Stimulated activated memory B cell treated with anti-CD40 and anti-IgM and Interleukin-4, amounts not matched to agents 10 μg/mL and 1 μg/mL and 100 μg/mL, for 72 hours (primary cell): ENCODE results near the gene LGALS1.

Source experiments
- ATAC-seq: fragments of 150-1000 bp; cut with Tn5 transposase; 2 replicates; pipeline ENCODE4 v1.10.0; 2021
- H3K27ac Mint-ChIP-seq: one replicate; pipeline ENCODE4 v1.8.0; 2022; ENCODE audit warnings: mild to moderate bottlenecking, mixed read lengths
- H3K27me3 Mint-ChIP-seq: one replicate; pipeline ENCODE4 v1.8.0; 2022; ENCODE audit warnings: mixed read lengths
- H3K36me3 Mint-ChIP-seq: one replicate; pipeline ENCODE4 v1.8.0; 2022; ENCODE audit warnings: mixed read lengths
- H3K4me1 Mint-ChIP-seq: one replicate; pipeline ENCODE4 v1.8.0; 2022; ENCODE audit warnings: mixed read lengths
- H3K4me3 Mint-ChIP-seq: one replicate; pipeline ENCODE4 v1.8.0; 2022; ENCODE audit warnings: mild to moderate bottlenecking, moderate library complexity, mixed read lengths
- H3K9me3 Mint-ChIP-seq: one replicate; pipeline ENCODE4 v1.8.0; 2022; ENCODE audit warnings: mixed read lengths

LGALS1 gene

GRCh38 chr22:37634417-37634924, 41.0 kb upstream of the LGALS1 start:
- Mint-ChIP-seq H3K4me3 (peak overlapping the region; percentile 58), H3K4me1 (peaks cover 79% of the 10 kb centered on the region), H3K27me3 (no peaks in the 10 kb centered on the region), H3K9me3 (no peaks in the 10 kb centered on the region), H3K36me3 (peaks cover 9% of the 10 kb centered on the region), H3K27ac (peak overlapping the region; percentile 92)
- no peak for ATAC-seq

- no peak overlapping the region for H3K4me3 Mint-ChIP-seq
- peaks cover 9% of the 10 kb centered on the region for H3K36me3 Mint-ChIP-seq
- peak overlapping the region; percentile 92 for H3K27ac Mint-ChIP-seq
- H3K4me1 Mint-ChIP-seq = peaks cover 81% of the 10 kb centered on the region
- ATAC-seq = no peak
- H3K9me3 Mint-ChIP-seq = no peaks in the 10 kb centered on the region
- H3K27me3 Mint-ChIP-seq = no peaks in the 10 kb centered on the region
Measured at GRCh38 chr22:37635157-37635556, 40.3 kb upstream of the LGALS1 start.

- no peaks in the 10 kb centered on the region for H3K27me3 Mint-ChIP-seq
- peaks cover 89% of the 10 kb centered on the region for H3K4me1 Mint-ChIP-seq
- peaks cover 8% of the 10 kb centered on the region for H3K36me3 Mint-ChIP-seq
- H3K9me3 Mint-ChIP-seq = no peaks in the 10 kb centered on the region
- no peak for ATAC-seq
- peak overlapping the region; percentile 24 for H3K4me3 Mint-ChIP-seq
- peak overlapping the region; percentile 92 for H3K27ac Mint-ChIP-seq
Measured at GRCh38 chr22:37636186-37636948, 39.1 kb upstream of the LGALS1 start.

- Mint-ChIP-seq H3K4me1 (peaks cover 87% of the 10 kb centered on the region), H3K27me3 (no peaks in the 10 kb centered on the region), H3K27ac (peak overlapping the region; percentile 92), H3K9me3 (no peaks in the 10 kb centered on the region), H3K4me3 (peak overlapping the region; percentile 24), H3K36me3 (peaks cover 3% of the 10 kb centered on the region)
- no peak for ATAC-seq
Measured at GRCh38 chr22:37636949-37637273, 38.5 kb upstream of the LGALS1 start.

- Mint-ChIP-seq H3K9me3 (no peaks in the 10 kb centered on the region), H3K4me1 (peaks cover 87% of the 10 kb centered on the region), H3K4me3 (peak overlapping the region; percentile 93), H3K27ac (peak overlapping the region; percentile 92), H3K36me3 (peaks cover 5% of the 10 kb centered on the region), H3K27me3 (no peaks in the 10 kb centered on the region)
- no peak for ATAC-seq
Measured at GRCh38 chr22:37638391-37639069, 36.9 kb upstream of the LGALS1 start.

- H3K27ac Mint-ChIP-seq = peak within 1 kb of the TSS; percentile 92
- H3K36me3 Mint-ChIP-seq = peaks cover 11% of the 10 kb centered on the region
- peaks cover 85% of the 10 kb centered on the region for H3K4me1 Mint-ChIP-seq
- no peaks in the 10 kb centered on the region for H3K9me3 Mint-ChIP-seq
- H3K27me3 Mint-ChIP-seq = no peaks in the 10 kb centered on the region
- ATAC-seq = peak; percentile 50
- peak within 1 kb of the TSS; percentile 93 for H3K4me3 Mint-ChIP-seq
Measured at GRCh38 chr22:37639070-37639760, 36.2 kb upstream of the LGALS1 start, which contains the start of gene SH3BP1. TSS of gene SH3BP1 (plus strand) at chr22:37639669. CDS start at chr22:37639788, 119 bp downstream.

- H3K9me3 Mint-ChIP-seq = no peaks in the 10 kb centered on the region
- peak; percentile 21 for ATAC-seq
Measured at GRCh38 chr22:37639771-37640590, 35.5 kb upstream of the LGALS1 start.

GRCh38 chr22:37640591-37641560, 34.6 kb upstream of the LGALS1 start:
- Mint-ChIP-seq H3K36me3 (peaks cover 21% of the 10 kb centered on the region), H3K9me3 (no peaks in the 10 kb centered on the region), H3K27ac (peak overlapping the region; percentile 92), H3K4me3 (peak overlapping the region; percentile 93), H3K4me1 (peaks cover 78% of the 10 kb centered on the region), H3K27me3 (no peaks in the 10 kb centered on the region)
- ATAC-seq = no peak

More at GRCh38 chr22:37639771-37640590, 35.5 kb upstream of the LGALS1 start:
- peak overlapping the region; percentile 92 for H3K27ac Mint-ChIP-seq
- H3K36me3 Mint-ChIP-seq = peaks cover 18% of the 10 kb centered on the region
- no peaks in the 10 kb centered on the region for H3K27me3 Mint-ChIP-seq
- H3K4me3 Mint-ChIP-seq = peak overlapping the region; percentile 93
- H3K4me1 Mint-ChIP-seq = peaks cover 83% of the 10 kb centered on the region

GRCh38 chr22:37641561-37641949, 33.9 kb upstream of the LGALS1 start:
- Mint-ChIP-seq H3K4me1 (peaks cover 71% of the 10 kb centered on the region), H3K27ac (no peak overlapping the region), H3K4me3 (no peak overlapping the region), H3K9me3 (no peaks in the 10 kb centered on the region), H3K27me3 (no peaks in the 10 kb centered on the region), H3K36me3 (peaks cover 24% of the 10 kb centered on the region)
- no peak for ATAC-seq

GRCh38 chr22:37643225-37643847, 32.1 kb upstream of the LGALS1 start:
- H3K9me3 Mint-ChIP-seq = no peaks in the 10 kb centered on the region
- peaks cover 35% of the 10 kb centered on the region for H3K36me3 Mint-ChIP-seq
- H3K27ac Mint-ChIP-seq = peak overlapping the region; percentile 49
- H3K4me3 Mint-ChIP-seq = no peak overlapping the region
- no peaks in the 10 kb centered on the region for H3K27me3 Mint-ChIP-seq
- peak; percentile 81 for ATAC-seq
- H3K4me1 Mint-ChIP-seq = peaks cover 53% of the 10 kb centered on the region

GRCh38 chr22:37647317-37647716, 28.1 kb upstream of the LGALS1 start:
- H3K27ac Mint-ChIP-seq = no peak overlapping the region
- H3K9me3 Mint-ChIP-seq = no peaks in the 10 kb centered on the region
- no peak overlapping the region for H3K4me3 Mint-ChIP-seq
- peaks cover 58% of the 10 kb centered on the region for H3K36me3 Mint-ChIP-seq
- ATAC-seq = no peak
- peaks cover 26% of the 10 kb centered on the region for H3K4me1 Mint-ChIP-seq
- no peaks in the 10 kb centered on the region for H3K27me3 Mint-ChIP-seq

- Mint-ChIP-seq H3K36me3 (peaks cover 64% of the 10 kb centered on the region), H3K4me1 (peaks cover 20% of the 10 kb centered on the region), H3K9me3 (no peaks in the 10 kb centered on the region), H3K27me3 (no peaks in the 10 kb centered on the region), H3K27ac (no peak overlapping the region), H3K4me3 (no peak overlapping the region)
- ATAC-seq = no peak
Measured at GRCh38 chr22:37647928-37648327, 27.5 kb upstream of the LGALS1 start.

- no peak for ATAC-seq
- H3K27me3 Mint-ChIP-seq = no peaks in the 10 kb centered on the region
- no peak overlapping the region for H3K4me3 Mint-ChIP-seq
- peaks cover 60% of the 10 kb centered on the region for H3K36me3 Mint-ChIP-seq
- no peak overlapping the region for H3K27ac Mint-ChIP-seq
- H3K9me3 Mint-ChIP-seq = no peaks in the 10 kb centered on the region
- no peaks in the 10 kb centered on the region for H3K4me1 Mint-ChIP-seq
Measured at GRCh38 chr22:37650463-37651136, 24.8 kb upstream of the LGALS1 start.
